ENCODE results near the gene CEBPB.
"Not testable (repeated sequence)": the region's sequence is repeated elsewhere in the genome, so short reads cannot be mapped to it uniquely, and the experiment has no call there.

Gene CEBPB

DNA sequence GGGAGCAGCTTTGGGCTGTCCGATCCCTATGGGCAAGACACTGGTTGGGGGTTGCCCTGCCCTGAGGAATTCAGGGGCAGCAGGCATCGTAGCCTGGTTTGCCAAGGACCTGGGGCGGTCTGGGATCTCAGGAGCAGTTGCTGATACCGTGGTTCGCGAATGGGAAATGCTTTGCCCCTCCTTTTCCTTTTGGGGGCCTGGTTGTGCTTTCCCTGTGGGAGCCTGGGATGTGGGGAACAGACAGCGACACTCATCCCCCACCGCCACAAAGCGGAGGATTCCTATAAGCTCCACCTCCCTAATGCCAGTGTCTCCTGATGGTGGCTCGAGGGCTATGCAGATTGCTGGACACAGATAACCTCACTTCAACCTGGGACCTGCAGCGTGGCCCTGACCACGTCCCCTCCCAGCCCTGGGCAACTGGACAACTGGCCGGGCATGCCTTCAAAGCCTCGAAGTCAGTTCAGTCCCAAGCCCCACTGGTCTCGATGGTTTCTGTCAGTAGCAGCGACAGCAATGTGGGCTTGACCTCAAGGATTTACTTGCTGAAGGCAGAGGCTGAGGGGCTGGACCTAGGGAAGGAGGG lies 3.3 kb downstream of the CEBPB start:
- DNase-seq, result no peak

DNA sequence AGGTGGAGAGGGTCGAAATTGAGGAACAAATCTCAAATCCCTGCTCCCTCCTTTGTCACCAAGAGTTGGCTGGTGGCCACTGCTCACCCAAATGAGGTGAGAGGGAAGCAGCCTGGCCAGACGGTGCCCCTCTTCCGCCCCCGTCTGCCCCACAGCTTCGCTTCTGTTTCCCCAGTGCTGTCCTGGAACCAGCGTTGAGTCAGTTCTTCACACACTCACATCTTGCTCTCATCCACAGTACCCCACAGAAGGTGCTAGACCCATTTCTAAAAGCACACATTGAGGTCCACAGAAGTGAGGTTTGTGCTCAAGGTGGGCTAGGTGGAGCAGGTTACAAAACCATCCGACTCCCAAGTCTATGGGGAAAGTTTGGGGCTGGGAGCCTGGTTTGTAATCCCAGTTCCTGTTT lies 3.8 kb downstream of the CEBPB start:
- DNase-seq, result no peak

DNA sequence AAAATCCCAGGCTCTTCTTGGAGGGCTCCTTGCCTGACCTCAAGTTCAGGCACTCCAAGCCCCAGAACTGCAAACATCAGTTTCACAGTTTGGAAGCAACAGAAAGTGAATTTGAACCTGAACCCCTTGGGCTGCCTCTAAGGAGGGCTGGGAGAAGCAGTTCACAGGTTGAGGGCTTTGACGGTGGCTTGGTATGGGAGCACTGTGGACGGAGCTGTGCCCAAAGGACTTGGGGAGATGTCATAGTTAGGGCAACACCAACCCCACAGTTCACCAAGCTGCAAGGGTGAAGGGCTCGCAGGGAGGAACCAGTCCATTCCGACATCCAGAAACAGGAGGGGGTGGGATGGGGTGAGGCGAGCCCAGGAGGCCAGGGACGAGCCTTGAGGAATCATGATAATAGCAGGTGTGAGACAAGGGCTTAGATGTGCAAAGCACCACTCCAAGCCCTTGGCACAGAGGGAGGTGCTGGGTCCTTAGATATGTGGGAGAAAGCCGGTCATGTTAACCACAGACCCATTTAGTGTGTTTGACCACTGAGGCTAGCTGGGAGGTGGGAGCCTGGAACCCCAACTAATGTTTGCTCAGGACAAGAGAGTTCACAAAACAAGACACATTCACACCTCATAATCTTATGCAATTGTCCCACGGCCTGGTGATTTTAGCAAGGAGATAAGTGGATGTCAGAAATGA lies 4.3 kb downstream of the CEBPB start:
- DNase-seq, result no peak

DNA sequence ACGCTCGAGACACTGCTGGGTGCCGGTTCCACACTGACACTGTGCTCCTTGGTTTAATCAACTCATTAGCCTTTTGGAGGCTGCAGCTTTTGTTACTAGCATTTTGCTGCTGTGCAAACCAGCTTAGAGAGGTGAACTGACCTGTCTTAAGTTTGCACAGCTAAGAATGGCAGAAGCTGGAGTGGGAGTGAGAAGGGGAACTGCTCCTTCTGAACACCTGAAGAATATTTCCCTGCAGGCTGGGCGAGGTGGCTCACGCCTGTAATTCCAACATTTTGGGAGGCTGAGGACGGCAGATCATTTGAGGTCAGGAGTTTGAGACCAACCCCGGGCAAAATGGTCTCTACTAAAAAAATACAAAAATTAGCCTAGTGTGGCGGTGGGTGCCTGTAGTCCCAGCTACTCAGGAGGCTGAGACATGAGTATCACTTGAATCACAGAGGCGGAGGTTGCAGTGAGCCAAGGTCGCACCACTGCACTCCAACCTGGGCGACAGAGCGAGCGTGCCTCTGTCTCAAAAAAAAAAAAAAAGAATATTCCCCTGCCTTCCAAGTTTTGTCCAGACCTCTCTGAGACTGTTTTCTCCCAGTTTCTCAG lies 5.0 kb downstream of the CEBPB start:
- DNase-seq, result no peak

DNA sequence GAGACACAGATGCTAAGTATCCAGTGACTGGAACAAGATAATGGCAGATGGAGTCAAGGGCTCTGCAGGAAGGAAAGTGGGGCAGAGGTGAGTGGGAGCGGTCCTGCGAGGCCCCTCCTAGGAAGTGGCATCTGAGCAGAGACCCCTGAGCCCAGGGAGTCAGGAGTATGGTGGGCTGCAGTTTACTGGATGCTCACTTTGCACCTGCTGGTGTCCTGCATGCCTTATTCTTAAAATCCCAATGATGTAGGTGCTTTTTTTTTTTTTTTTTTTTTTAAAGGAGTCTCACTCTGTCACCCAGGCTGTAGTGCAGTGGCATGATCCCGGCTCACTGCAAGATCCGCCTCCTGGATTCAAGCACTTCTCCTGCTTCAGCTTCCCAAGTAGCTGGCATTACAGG lies 5.6 kb downstream of the CEBPB start:
- no peak for DNase-seq

DNA sequence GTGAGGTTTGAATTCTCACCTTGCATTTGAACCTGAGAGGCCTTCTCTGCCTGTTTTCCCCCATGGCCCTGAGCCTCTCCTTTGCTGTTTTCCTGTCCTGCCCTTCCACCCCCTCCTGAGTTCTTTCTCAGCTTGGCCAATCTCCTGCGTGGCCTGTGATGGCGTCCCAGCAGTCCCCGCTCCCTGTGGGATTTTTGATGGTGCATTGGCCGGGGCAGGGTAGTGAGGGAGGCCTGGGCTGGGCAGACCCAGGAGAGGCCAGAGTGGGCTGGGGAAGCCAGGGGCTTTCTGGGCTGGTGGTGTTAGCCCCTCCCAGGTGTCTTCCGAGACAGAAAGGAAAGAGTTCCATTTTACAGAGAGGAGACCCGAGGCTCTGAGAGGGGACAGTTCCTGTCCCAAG lies 6.3 kb downstream of the CEBPB start:
- no peak for DNase-seq

DNA sequence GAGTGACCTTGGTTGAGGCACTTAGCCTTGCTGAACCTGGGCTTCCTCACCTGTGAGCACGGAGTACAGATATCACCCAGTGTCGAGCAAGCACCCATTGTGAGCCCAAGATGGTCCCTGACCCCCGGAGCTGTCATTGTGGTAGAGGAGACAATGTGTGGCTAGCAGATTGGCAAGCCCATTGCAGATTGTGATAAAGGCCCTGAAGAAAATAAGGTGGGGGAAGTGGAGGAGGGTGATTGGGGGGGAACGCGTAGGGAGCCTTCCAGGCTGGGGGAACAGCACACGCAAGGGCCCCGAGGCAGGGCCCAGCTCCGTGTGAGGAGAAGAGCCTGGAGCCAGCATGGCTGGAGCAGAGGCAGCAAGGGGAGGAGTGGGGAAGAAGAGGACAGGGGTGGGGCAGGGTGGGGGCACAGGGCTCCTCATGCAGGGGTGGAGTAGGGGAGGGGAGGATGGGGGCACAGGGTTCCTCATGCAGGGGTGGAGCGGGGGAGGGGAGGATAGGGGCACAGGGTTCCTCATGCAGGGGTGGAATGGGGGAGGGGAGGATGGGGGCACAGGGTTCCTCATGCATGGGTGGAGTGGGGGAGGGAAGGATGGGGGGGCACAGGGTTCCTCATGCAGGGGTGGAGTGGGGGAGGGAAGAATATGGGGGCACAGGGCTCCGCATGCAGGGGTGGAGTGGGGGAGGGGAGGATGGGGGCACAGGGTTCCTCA lies 7.0 kb downstream of the CEBPB start:
- no peak for DNase-seq

DNA sequence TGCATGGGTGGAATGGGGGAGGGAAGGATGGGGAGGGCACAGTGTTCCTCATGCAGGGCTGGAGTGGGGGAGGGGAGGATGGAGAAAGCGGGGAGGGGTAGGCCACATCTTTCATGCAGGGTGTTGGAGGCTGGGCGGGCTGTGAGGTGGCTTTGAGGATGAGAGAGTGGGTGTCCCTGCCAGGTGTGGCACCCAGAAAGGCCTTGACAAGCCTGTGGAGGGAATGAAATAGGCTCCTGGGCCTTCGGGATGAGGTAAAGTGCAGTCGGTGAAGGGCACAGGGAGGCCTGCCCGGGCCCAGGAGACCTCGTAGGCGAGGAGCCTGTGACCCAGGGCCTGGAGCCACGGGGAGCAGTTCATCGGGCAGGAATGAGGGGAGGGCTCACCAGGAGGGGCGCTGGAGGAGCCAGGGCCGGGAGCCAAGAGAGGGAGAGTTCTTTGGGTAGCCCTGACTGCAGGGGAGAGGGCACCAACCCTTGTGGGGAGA lies 7.6 kb downstream of the CEBPB start:
- no peak for DNase-seq

DNA sequence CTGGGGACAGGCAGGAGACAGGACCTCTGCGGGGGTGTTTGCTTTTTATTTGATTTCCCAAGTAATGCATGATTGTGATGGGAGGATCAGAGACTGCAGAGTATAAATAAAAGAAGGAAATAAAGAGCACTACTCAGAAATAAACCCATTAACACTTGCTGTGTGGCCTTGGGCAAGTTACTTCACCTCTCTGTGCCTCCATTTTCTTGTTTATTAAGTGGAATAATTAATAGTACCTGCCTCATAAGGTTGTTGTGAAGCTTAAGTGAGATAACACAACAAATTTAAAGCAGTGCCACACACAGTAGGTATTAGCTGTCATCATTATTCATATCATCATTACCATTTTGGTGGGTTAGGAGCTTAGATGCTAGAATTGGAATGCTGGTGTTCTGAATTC lies 8.1 kb downstream of the CEBPB start:
- DNase-seq, result no peak

DNA sequence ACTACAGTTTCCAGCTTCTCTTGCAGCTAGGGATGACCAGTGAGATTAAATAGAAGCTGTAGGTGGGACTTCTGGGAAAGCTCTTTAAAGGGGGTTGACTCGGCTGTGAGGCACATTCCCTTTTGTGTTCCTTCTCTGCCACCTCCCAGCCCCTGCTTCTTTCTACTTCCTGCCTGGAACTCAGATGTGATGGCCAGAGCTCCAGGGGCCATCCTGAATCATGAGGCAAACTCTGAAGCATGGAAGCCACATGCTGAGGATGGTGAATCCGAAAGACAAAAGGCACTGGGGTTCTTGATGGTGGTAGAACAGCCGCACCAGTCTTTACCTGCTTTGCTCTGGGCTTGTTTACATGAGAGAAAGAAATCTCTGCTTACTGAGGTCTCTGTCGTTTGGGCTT lies 9.1 kb downstream of the CEBPB start:
- no peak for DNase-seq

DNA sequence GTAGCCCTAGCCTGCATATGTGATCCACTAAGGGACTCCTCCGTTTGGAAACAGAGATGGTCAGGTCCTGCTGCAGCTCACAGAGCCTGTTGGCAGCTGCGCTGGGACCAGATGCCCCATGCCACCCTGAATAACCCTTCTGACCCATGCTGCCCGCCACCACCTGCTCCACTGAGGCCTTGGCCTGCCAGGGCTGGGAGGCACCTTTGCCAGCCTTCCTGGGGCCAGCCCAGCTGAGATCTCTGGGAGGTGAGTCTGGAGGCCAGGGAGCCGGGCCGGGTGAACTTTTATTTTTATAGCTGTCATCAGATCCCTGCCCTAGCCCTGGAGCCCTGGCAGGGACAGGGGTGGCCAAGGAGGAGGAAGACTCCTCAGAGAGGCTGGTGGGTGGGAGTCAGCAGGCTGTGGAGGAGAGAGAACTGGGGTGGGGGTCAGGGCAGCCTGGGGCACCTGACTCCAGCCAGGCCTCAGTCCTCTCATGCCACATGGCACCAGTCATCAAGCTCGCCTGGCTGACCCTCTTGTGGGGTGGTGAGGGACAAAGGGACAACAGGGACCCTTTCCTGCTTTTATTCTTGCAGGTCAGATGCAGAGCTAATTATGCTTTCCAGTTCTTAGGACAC lies 10.0 kb downstream of the CEBPB start:
- DNase-seq, result no peak

DNA sequence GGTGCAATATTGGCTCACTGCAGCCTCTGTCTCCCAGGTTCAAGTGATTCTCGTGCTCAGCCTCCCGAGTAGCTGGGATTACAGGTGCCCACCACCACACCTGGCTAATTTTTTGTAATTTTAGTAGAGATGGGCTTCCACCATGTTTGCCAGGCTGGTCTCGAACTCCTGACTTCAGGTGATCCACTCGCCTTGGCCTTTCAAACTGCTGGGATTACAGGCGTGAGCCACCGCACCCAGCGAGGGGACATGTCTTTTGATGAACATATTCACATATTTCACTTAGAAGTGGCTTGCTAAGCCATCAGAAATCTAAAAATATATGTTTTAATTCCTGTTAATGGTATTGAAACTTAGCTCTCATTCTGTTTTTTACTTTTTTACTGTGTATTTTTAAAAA lies 11.1 kb downstream of the CEBPB start:
- not testable (repeated sequence) for DNase-seq

DNA sequence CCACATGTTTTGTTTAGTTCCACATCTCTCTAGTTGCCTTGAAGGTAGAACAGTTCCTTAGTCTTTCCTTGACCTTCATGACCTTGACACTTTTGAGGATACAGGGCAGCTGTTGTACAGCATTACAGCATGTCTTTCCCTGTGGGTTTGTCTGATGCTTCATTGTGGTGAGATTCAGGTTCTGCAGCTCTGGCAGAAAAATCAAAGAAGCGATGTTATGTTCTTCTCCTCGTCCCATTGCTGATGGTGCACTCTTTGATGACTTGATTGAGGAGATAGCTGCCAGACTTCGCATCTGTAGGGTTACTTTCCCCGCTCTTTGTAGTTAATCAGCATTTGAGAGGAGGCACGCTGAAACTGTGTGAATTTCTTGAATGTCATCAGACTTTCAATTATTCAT lies 12.0 kb downstream of the CEBPB start:
- no peak for DNase-seq

DNA sequence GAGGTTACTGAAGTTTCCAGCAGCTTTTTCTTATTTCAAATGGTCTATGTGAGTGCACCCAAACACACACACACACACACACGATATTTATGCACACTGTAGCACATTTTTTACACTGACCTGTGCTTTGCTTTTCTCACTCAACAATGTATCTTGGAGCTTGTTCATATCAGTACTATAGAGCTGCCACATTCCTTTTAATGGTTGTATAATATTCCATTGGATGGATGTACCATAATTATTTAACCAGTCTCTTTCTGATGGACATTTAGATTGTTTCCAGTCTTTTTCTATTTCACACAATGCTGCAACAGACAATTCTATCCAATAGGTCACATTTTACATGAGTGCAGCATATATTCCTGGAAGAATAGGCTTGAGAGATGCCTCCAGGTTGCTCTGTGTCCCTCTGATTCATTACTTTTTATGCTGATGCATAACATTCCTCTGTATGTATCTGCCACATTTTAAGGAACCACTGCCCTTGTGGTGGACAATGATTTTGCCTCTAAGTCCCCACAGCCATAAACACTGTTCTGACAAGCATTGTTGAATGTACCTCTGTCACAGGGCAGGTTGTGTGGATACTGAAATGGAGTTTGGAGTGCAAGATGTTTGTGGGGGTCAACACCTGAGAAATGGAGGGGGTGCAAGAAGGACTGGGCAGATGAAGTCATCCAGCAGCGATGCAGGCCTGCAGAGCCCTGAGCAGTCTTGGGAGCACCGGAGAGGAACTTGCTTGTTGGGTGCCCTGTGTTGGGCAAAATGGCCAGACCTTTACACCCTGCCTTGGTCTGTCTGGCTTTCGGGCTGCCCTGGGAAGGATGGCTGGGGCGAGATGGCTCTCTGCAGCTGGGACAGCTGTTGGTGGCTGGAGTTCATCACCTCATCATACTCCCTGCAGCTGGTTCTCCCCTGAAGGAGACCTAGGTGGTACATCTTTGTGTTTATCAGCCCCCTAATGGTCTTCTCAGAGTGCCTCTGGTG lies 13.6 kb downstream of the CEBPB start:
- DNase-seq, result no peak

DNA sequence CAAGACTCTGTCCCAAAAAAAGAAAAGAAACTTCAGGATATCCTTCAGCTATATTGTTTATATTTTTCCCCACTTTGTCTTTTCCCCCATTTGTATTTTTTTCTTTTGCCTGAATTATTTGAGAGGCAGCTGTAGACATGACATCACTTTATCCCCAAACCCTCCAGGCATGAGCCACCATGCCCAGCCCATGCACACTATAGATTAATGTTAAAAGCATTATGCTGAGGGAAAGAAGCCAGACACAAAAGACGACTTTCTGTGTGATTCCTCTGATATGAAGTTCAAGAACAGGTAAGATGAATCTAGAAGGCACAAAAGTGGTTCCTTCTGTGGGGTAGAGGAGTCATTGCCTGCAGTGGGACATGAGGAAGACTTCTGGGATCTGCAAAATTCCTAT lies 16.4 kb downstream of the CEBPB start:
- DNase-seq, result no peak

DNA sequence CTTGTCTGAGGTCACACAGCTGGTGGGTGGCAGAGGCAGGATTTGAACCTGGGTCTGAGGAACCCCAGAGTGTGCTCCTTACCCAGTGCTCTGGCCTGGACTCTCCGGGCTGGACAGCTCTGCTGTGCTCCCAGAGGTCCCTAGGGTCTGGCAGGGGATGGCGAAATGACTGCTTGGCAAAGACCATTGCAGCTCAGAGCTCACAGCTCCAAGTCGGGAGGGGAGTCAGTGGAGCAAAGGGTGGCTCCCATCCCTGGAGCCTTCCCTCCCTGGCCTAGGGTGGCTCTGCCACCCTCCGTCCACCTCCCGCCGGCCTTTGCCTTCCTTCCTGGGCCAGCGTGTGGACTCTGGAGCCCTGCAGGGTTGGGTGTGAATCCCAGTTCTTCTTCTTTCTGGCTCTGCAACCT lies 17.5 kb downstream of the CEBPB start:
- DNase-seq, result no peak

DNA sequence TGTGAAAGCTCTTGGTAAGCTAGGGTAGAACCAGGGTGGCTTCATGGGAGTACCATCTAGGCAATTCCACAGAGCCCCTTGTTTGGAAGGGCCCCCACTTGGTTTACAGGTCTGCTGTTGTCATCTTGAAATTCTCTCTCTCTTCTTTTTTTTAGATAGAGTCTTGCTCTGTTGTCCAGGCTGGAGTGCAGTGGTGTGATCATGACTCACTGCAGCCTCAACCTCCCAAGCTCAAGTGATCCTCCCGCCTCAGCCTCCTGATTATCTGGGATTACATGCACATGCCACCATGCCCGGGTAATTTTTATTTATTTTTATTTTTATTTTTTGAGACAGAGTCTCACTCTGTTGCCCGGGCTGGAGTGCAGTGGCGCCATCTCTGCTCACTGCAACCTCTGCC lies 18.2 kb downstream of the CEBPB start:
- not testable (repeated sequence) for DNase-seq

DNA sequence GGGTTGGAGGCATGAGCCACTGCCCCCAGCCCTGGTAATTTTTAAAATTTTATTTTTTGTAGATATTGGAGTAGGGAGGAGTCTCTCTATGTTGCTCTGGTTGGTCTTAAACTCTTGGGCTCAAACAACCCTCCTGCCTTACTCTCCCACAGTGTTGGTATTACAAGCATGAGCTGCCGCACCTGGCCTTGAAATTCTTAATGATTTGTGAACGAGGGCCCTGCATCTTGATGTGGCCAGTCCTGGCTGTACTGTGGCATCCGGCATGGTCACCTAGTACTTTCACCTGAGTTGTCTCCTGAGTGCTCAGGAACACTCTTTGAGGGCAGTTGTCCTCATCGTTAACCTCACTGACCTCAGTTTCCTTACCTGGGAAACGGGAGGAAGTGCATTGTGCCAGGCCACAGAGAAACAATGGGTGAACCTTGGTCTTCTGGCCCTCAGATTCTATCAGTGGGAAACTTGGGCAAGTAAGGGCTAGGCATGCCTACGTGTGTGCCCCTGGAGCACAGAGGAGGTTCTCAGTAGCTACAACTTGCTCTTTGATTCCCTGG lies 19.5 kb downstream of the CEBPB start:
- no peak for DNase-seq

DNA sequence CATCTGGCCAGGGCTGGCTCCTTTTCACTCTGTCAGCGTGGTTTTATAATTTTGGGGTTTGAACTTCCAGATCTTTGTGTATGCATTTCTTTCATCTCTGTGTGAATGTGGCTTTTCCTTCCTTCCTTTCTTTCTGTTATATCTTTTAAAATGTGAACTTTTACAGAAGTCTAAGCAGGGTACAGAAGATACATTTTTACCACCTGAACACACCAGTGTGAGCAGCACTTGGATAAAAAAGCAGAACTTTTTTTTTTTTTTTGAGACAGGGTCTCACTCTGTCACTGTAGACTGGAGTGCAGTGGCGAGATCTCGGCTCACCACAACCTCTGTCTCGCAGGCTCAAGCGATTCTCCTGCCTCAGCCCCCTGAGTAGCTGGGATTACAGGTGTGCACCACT lies 20.5 kb downstream of the CEBPB start:
- DNase-seq, result no peak

DNA sequence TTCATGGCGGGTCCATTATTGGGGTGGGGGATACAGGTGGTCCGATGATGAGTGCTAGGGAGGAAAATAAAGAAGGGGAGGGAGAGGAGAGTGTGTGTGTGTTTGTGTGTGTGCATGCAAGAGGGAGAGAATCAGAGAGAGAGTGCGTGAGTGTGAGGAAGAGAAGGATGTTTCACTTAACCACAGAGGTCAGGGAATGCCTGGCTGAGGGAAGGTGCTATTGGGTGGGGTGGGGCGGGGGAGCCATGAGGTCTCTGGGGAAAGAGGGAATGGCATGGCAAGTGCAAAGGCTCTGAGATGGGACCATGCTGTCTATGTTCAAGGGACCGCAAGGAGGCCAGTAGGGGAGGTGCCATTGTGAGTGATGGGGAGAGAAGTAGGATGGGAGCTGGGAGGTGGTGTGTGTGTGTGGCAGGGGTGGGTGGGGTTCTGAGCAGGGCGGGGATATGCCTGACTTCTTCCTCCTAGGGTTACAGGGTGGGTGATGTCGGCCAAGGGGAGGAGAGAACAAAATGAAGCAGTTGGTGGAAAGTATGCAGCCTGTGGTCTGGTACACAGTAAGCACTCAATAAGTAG lies 23.0 kb downstream of the CEBPB start:
- no peak for DNase-seq

DNA sequence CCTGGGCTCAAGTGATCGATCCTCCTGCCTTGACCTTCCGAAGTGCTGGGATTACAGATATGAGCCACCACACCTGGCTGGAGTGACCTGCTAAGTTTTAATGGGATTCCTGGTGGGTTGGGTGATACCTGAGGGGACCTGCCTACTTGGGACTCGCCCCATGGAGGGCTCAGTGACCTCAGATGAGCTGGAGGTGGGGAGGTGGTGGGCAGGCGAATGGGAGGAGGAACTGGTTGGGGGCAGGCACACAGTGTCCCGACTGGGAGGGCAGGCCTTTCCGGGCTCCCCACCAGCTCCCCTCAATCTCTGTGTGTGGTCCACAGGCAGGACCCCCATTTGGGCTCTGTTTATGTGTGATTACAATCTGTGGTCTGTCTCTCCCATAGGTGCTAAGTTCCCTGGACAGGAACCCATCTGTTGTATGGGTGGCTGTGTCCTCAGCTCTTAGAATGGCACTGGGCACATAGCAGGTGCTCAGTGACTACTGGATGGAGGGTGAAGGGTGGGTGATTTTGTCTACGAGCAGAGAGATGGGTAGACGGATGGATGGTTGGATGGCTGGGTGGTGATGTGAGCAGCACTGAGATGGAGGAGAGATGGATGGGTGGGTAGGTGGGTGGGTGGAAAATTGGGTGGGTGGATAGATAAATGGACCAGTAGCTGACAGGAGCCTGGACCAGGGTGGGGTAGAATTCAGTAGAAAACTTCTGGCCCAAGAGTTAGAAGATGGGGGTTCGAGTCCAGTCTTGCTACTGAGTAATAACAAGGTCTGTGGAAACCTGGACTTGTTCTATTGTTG lies 23.8 kb downstream of the CEBPB start:
- DNase-seq, result no peak

All from stimulated activated CD4-positive, alpha-beta T cell treated with anti-CD3 and anti-CD28 coated beads, Interleukin-2, amount 100 ng/mL, for 48 hours (primary cell).